ENCODE measurements around the gene ZNF487.

GRCh38 chr10:43398939-43399319 is 38.0 kb upstream of the ZNF487 start:
- TF ChIP-seq CTCF (IDR thresholded peaks at IDR 0.05 in 2 of 3, conservative IDR thresholded peaks at IDR 0.05 in 1 of 3; ENCODE audit: borderline replicate concordance in 1 of 3, insufficient read depth in 1 of 3, low read depth in 2 of 3, low read length in 2 of 3), result no peak
- TF ChIP-seq EZH2phosphoT487 (IDR thresholded peaks at IDR 0.05; ENCODE audit: borderline replicate concordance), result no peak
- no peak for TF ChIP-seq POLR2A (IDR thresholded peaks at IDR 0.05; ENCODE audit: borderline replicate concordance, extremely low read depth, insufficient read depth, insufficient read length)
- no peak for TF ChIP-seq POLR2AphosphoS5 (IDR thresholded peaks at IDR 0.05; ENCODE audit: low read depth, low read length)
- TF ChIP-seq RAD21 (IDR thresholded peaks at IDR 0.05; ENCODE audit: low read depth), result no peak
- TF ChIP-seq REST (IDR thresholded peaks at IDR 0.05; ENCODE audit: low read depth), result no peak
- no peak for TF ChIP-seq YY1 (IDR thresholded peaks at IDR 0.05; ENCODE audit: extremely low read depth, insufficient replicate concordance, low read depth, low read length)
- TF ChIP-seq ATF3 (IDR thresholded peaks at IDR 0.05), result no peak

All from HCT116 (cell line).